Osteocyte (in vitro differentiated cells): ENCODE measurements around the gene UMODL1. TPM values are rescaled to one million over a fixed set of nuclear protein-coding genes. Genes with fewer than 3 reads are reported as not detected.

ENCODE experiments used
- DNase-seq: peaks from one replicate; pipeline ENCODE4 v3.0.0; 2021; ENCODE audit warnings: mixed read lengths; ENCODE audit not compliant: unreplicated experiment; ENCODE audit errors: extremely low spot score
- H3K27ac Mint-ChIP-seq: one replicate; pipeline ENCODE4 v1.8.0; 2021; ENCODE audit warnings: mild to moderate bottlenecking, mixed read lengths; ENCODE audit not compliant: unreplicated experiment
- H3K27me3 Mint-ChIP-seq: one replicate; pipeline ENCODE4 v1.8.0; 2021; ENCODE audit warnings: mixed read lengths; ENCODE audit not compliant: unreplicated experiment
- H3K36me3 Mint-ChIP-seq: one replicate; pipeline ENCODE4 v1.8.0; 2021; ENCODE audit warnings: mixed read lengths; ENCODE audit not compliant: unreplicated experiment
- H3K4me1 Mint-ChIP-seq: one replicate; pipeline ENCODE4 v1.8.0; 2021; ENCODE audit warnings: mixed read lengths; ENCODE audit not compliant: unreplicated experiment
- H3K4me3 Mint-ChIP-seq: one replicate; pipeline ENCODE4 v1.8.0; 2021; ENCODE audit warnings: mild to moderate bottlenecking, moderate library complexity, mixed read lengths; ENCODE audit not compliant: unreplicated experiment
- H3K9me3 Mint-ChIP-seq: one replicate; pipeline ENCODE4 v1.8.0; 2021; ENCODE audit warnings: mixed read lengths; ENCODE audit not compliant: unreplicated experiment
- total RNA-seq: library from RNA; stranded (reverse); gene quantifications from 2 replicates; pipeline ENCODE4 v1.2.1, GENCODE V29; 2021
- TF ChIP-seq, protein P1 (sequence below): fragments of 200-600 bp; sonication (generic); IDR thresholded peaks from 2 replicates; pipeline ENCODE4 v1.5.0; 2021; ENCODE audit warnings: antibody characterized with exemption, mild to moderate bottlenecking, moderate library complexity

The UMODL1 gene
- total RNA-seq, 1 donor from 2014 or later: not detected

DNA sequence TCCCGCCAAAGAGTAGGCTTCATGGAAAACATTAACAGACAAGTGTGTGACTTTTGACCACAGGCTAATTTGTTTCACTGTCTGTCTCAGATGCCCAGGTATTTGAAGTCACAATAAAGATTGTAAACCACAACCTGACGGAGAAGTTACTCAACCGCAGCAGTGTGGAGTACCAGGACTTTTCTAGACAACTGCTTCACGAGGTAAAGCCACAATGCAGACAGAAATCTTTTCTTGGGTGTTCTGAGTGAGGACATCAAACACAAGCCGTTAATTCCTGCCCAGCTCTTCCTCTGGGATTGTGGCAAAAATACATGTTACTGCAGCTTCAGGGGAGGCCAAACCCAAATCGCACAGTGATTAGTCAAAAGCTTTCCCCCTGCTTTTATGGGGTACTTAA is 31.0 kb downstream of the UMODL1 start:
- TF ChIP-seq, protein P1, sequence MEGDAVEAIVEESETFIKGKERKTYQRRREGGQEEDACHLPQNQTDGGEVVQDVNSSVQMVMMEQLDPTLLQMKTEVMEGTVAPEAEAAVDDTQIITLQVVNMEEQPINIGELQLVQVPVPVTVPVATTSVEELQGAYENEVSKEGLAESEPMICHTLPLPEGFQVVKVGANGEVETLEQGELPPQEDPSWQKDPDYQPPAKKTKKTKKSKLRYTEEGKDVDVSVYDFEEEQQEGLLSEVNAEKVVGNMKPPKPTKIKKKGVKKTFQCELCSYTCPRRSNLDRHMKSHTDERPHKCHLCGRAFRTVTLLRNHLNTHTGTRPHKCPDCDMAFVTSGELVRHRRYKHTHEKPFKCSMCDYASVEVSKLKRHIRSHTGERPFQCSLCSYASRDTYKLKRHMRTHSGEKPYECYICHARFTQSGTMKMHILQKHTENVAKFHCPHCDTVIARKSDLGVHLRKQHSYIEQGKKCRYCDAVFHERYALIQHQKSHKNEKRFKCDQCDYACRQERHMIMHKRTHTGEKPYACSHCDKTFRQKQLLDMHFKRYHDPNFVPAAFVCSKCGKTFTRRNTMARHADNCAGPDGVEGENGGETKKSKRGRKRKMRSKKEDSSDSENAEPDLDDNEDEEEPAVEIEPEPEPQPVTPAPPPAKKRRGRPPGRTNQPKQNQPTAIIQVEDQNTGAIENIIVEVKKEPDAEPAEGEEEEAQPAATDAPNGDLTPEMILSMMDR: no peak
- Mint-ChIP-seq H3K27ac (no peak overlapping the region), H3K4me1 (peaks cover 35% of the 10 kb centered on the region), H3K9me3 (no peaks in the 10 kb centered on the region), H3K4me3 (no peak overlapping the region), H3K27me3 (no peaks in the 10 kb centered on the region), H3K36me3 (no peaks in the 10 kb centered on the region)
- no peak for DNase-seq

DNA sequence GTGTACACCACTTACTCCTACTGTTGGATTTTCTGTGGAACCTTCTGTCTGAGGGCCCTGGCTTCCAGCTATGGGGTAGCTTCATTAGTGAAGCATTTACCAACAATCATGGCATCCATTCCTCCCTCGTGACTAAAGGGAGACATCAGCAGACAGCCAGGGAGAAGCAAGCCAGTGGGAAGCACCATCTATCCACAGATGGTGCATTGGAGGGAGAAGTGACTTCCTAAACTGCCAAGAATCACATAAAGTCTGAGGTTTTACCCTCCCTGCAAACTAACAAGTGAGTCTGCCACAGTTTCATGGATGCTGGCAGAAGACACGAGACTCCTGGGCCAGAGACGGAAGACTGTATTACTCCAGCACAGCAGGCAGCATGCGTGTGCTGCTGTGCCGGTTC is 31.4 kb downstream of the UMODL1 start:
- H3K36me3 Mint-ChIP-seq: no peaks in the 10 kb centered on the region
- DNase-seq: no peak
- no peak overlapping the region for H3K27ac Mint-ChIP-seq
- H3K9me3 Mint-ChIP-seq: no peaks in the 10 kb centered on the region
- TF ChIP-seq, protein P1: no peak
- no peak overlapping the region for H3K4me3 Mint-ChIP-seq
- H3K4me1 Mint-ChIP-seq: peaks cover 30% of the 10 kb centered on the region
- H3K27me3 Mint-ChIP-seq: no peaks in the 10 kb centered on the region

DNA sequence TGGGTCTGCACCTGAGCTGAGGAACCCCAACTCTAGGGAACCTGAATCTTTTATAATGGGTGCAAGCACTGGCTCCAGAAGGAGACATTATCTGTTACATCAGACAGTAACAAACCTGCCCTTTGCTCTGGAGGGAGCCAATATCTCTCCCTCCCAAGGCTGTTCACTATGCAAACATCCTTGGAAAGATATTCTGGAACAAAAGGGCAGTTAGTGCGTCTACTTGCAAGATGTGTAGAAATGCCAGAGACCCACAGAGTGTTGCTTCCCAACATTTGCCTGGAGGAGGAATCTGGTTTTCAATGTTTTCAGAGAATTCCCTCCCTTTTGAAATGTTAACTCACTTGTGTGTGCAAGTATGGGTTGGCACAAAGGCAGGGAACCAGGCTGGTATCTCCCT is 31.9 kb downstream of the UMODL1 start:
- H3K4me1 Mint-ChIP-seq: peaks cover 28% of the 10 kb centered on the region
- TF ChIP-seq, protein P1: no peak
- no peaks in the 10 kb centered on the region for H3K27me3 Mint-ChIP-seq
- no peak overlapping the region for H3K4me3 Mint-ChIP-seq
- no peaks in the 10 kb centered on the region for H3K36me3 Mint-ChIP-seq
- H3K27ac Mint-ChIP-seq: no peak overlapping the region
- no peaks in the 10 kb centered on the region for H3K9me3 Mint-ChIP-seq
- DNase-seq: no peak

DNA sequence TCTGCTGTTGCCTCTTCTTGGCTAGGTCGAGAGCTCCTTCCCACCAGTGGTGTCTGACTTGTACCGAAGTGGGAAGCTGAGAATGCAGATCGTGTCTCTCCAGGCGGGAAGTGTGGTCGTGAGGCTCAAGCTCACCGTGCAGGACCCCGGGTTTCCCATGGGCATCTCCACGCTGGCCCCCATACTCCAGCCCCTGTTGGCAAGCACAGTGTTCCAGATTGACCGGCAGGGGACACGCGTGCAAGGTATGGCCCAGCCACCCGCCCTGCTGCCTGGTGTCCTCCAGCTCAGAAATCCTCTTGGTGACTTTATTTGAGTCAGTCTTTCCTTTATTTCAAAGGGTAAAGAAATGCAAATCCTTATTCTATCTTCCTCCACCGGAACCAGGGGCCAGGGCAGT is 32.7 kb downstream of the UMODL1 start:
- Mint-ChIP-seq H3K4me1 (peaks cover 23% of the 10 kb centered on the region), H3K4me3 (no peak overlapping the region), H3K27ac (no peak overlapping the region), H3K36me3 (no peaks in the 10 kb centered on the region), H3K27me3 (no peaks in the 10 kb centered on the region), H3K9me3 (no peaks in the 10 kb centered on the region)
- TF ChIP-seq, protein P1: no peak
- DNase-seq: no peak

DNA sequence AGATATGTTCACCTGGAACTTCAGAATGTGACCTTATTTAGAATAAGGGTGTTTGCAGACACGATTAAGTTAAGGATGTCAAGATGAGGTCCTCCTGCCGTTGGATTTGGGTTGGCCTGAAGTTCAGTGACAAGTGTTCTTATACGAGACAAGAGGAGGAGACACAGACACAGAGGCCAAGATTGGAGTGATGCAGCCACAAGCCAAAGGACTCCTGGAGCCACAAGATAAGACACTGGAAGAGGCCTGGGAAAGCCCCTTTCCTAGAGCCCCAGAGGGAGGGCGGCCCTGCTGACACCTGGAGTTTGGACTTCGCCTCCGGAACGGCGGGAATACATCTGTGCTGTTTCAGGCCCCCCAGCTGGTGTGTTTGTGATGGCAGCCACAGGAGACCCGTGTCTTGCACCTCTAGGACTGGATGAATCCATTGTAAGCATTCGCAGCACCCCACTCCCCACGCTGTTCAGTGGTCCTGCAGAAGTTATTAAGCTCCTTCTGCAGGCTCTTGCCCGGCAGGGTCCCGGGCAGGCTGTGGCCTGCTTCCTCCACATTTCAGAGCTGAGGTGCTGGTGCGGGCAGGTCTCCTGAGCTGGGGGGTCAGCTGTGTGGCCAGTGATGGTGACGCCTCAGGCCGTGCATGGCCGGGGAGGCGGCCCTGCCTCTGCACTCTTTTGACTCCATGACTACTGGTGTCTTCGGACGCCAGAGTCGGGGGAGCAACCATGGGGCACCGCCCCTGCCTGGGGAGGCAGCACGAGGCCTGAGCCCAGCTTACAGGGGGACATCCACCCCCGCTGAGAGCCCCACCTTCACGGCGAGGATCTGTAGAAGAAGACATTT is 34.6 kb downstream of the UMODL1 start:
- Mint-ChIP-seq H3K4me3 (no peak overlapping the region), H3K27me3 (no peaks in the 10 kb centered on the region), H3K36me3 (no peaks in the 10 kb centered on the region), H3K4me1 (peaks cover 19% of the 10 kb centered on the region), H3K9me3 (no peaks in the 10 kb centered on the region), H3K27ac (no peak overlapping the region)
- DNase-seq: no peak
- TF ChIP-seq, protein P1: no peak
